HG03060 (cell line): ENCODE data around the gene MCM8.

ENCODE experiments used
- ATAC-seq: cut with Tn5 transposase; IDR thresholded peaks from one replicate; pipeline ENCODE4 v1.9.1; 2021; ENCODE audit warnings: low read depth, moderate number of reproducible peaks; ENCODE audit not compliant: unreplicated experiment

MCM8 gene

GRCh38 chr20:5938456-5939029 lies 11.9 kb upstream of the MCM8 start:
- no peak for ATAC-seq

GRCh38 chr20:5945963-5946362 lies 4.5 kb upstream of the MCM8 start:
- no peak for ATAC-seq

GRCh38 chr20:5947276-5947675 lies 3.2 kb upstream of the MCM8 start:
- ATAC-seq, result no peak

- ATAC-seq, result no peak
These were observed 545 bp upstream of the MCM8 start for GRCh38 chr20:5949943-5950270.

GRCh38 chr20:5967469-5967868 lies 17.0 kb downstream of the MCM8 start:
- ATAC-seq, result no peak

GRCh38 chr20:5968462-5968861 lies 18.0 kb downstream of the MCM8 start:
- ATAC-seq, result no peak

GRCh38 chr20:5969348-5969935 lies 19.0 kb downstream of the MCM8 start:
- no peak for ATAC-seq

- ATAC-seq, result no peak
These were observed 19.5 kb downstream of the MCM8 start for GRCh38 chr20:5969940-5970339.

- ATAC-seq, result no peak
These were observed 19.9 kb downstream of the MCM8 start for GRCh38 chr20:5970381-5970780.

- no peak for ATAC-seq
These were observed 20.8 kb downstream of the MCM8 start for GRCh38 chr20:5971203-5971602.

GRCh38 chr20:5973172-5973571 lies 22.7 kb downstream of the MCM8 start:
- no peak for ATAC-seq

GRCh38 chr20:5973971-5974370 lies 23.5 kb downstream of the MCM8 start:
- no peak for ATAC-seq

- ATAC-seq, result no peak
These were observed 24.1 kb downstream of the MCM8 start for GRCh38 chr20:5974531-5974930.

GRCh38 chr20:5975778-5976177 lies 25.3 kb downstream of the MCM8 start:
- ATAC-seq, result no peak

- ATAC-seq, result no peak
These were observed 26.8 kb downstream of the MCM8 start for GRCh38 chr20:5977223-5977622.

GRCh38 chr20:5977975-5978374 lies 27.5 kb downstream of the MCM8 start:
- no peak for ATAC-seq

GRCh38 chr20:5979801-5980200 lies 29.3 kb downstream of the MCM8 start:
- ATAC-seq, result no peak

- ATAC-seq, result no peak
These were observed 30.5 kb downstream of the MCM8 start for GRCh38 chr20:5980720-5981538.

- no peak for ATAC-seq
These were observed 36.9 kb downstream of the MCM8 start for GRCh38 chr20:5987383-5987782.

- no peak for ATAC-seq
These were observed 39.1 kb downstream of the MCM8 start for GRCh38 chr20:5989539-5989938.

- no peak for ATAC-seq
These were observed 40.5 kb downstream of the MCM8 start for GRCh38 chr20:5990946-5991345.
